ENCODE data around the gene COX4I1.

GRCh38 chr16:85849388-85849787 is 49.9 kb downstream of the COX4I1 start:
- no peak for TF ChIP-seq POLR2AphosphoS5 (IDR thresholded peaks at IDR 0.05; ENCODE audit: low read depth, low read length)
- no peak for TF ChIP-seq EZH2 (IDR thresholded peaks at IDR 0.05)
- TF ChIP-seq RAD21 (IDR thresholded peaks at IDR 0.05; ENCODE audit: low read depth), result no peak
- TF ChIP-seq, protein P1, sequence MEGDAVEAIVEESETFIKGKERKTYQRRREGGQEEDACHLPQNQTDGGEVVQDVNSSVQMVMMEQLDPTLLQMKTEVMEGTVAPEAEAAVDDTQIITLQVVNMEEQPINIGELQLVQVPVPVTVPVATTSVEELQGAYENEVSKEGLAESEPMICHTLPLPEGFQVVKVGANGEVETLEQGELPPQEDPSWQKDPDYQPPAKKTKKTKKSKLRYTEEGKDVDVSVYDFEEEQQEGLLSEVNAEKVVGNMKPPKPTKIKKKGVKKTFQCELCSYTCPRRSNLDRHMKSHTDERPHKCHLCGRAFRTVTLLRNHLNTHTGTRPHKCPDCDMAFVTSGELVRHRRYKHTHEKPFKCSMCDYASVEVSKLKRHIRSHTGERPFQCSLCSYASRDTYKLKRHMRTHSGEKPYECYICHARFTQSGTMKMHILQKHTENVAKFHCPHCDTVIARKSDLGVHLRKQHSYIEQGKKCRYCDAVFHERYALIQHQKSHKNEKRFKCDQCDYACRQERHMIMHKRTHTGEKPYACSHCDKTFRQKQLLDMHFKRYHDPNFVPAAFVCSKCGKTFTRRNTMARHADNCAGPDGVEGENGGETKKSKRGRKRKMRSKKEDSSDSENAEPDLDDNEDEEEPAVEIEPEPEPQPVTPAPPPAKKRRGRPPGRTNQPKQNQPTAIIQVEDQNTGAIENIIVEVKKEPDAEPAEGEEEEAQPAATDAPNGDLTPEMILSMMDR (IDR thresholded peaks at IDR 0.05 in 2 of 3, conservative IDR thresholded peaks at IDR 0.05 in 1 of 3; ENCODE audit: borderline replicate concordance in 1 of 3, insufficient read depth in 1 of 3, low read depth in 2 of 3, low read length in 2 of 3), result no peak

Data from HCT116 (cell line).